GM23338 (cell line): ENCODE data around the gene CCDC6. TPM values are rescaled to one million over a fixed set of nuclear protein-coding genes. Genes with fewer than 3 reads are reported as not detected.

Source experiments
- ATAC-seq: fragments of 200-7000 bp; cut with Tn5 transposase; 3 replicates; pipeline ENCODE4 v1.9.1; 2020
- DNase-seq: peaks from one replicate; pipeline ENCODE4 v3.0.0-alpha.2; 2015; ENCODE audit warnings: low spot score
- H2AFZ ChIP-seq: fragments of 200-600 bp; sonication (generic); 2 replicates; pipeline ENCODE4 v1.8.0; 2016; ENCODE audit warnings: antibody characterized with exemption, mild to moderate bottlenecking, moderate library complexity
- H3F3A ChIP-seq: fragments of 200-600 bp; sonication (generic); replicated peaks from 2 replicates; pipeline ENCODE4 v1.8.0; 2017; ENCODE audit warnings: antibody characterized with exemption, mixed run types, low read depth
- H3K27ac ChIP-seq: fragments of 200-600 bp; sonication (generic); 2 replicates; pipeline ENCODE4 v1.6.1; 2016; ENCODE audit warnings: low read depth
- H3K27me3 ChIP-seq: fragments of 200-600 bp; sonication (generic); 2 replicates; pipeline ENCODE4 v1.8.0; 2016; ENCODE audit warnings: mild to moderate bottlenecking, mixed run types, moderate library complexity; ENCODE audit not compliant: insufficient read depth
- H3K36me3 ChIP-seq: fragments of 200-600 bp; sonication (generic); 2 replicates; pipeline ENCODE4 v1.8.0; 2016; ENCODE audit warnings: mild to moderate bottlenecking; ENCODE audit not compliant: insufficient read depth
- H3K4me1 ChIP-seq: fragments of 200-600 bp; sonication (generic); 2 replicates; pipeline ENCODE4 v1.8.0; 2016; ENCODE audit warnings: mild to moderate bottlenecking, moderate library complexity; ENCODE audit not compliant: insufficient read depth
- H3K4me2 ChIP-seq: fragments of 200-600 bp; sonication (generic); 2 replicates; pipeline ENCODE4 v1.7.1; 2017; ENCODE audit warnings: mixed run types
- H3K4me3 ChIP-seq: fragments of 200-600 bp; sonication (generic); 2 replicates; pipeline ENCODE4 v1.6.1; 2016; ENCODE audit warnings: mixed run types
- H3K79me2 ChIP-seq: fragments of 200-600 bp; sonication (generic); replicated peaks from 2 replicates; pipeline ENCODE4 v1.8.0; 2017; ENCODE audit warnings: mild to moderate bottlenecking; ENCODE audit not compliant: insufficient read depth
- H3K9me2 ChIP-seq: fragments of 200-600 bp; sonication (generic); 2 replicates; pipeline ENCODE4 v1.8.0; 2017; ENCODE audit not compliant: insufficient read depth
- H4K20me1 ChIP-seq: fragments of 200-600 bp; sonication (generic); replicated peaks from 2 replicates; pipeline ENCODE4 v1.8.0; 2017; ENCODE audit warnings: mild to moderate bottlenecking; ENCODE audit not compliant: insufficient read depth
- H3K27ac Mint-ChIP-seq: 2 replicates; pipeline ENCODE4 v1.8.0; 2020; ENCODE audit warnings: inconsistent platforms, mild to moderate bottlenecking, moderate library complexity, mixed read lengths
- H3K27me3 Mint-ChIP-seq: 3 replicates; pipeline ENCODE4 v1.8.0; 2022; ENCODE audit warnings: low read depth, mild to moderate bottlenecking, moderate library complexity, mixed read lengths, inconsistent platforms; ENCODE audit not compliant: insufficient read depth, poor library complexity
- H3K36me3 Mint-ChIP-seq: 3 replicates; pipeline ENCODE4 v1.8.0; 2021; ENCODE audit warnings: low read depth, mild to moderate bottlenecking, inconsistent platforms, moderate library complexity, mixed read lengths
- H3K4me1 Mint-ChIP-seq: 3 replicates; pipeline ENCODE4 v1.8.0; 2020; ENCODE audit warnings: mild to moderate bottlenecking, inconsistent platforms, mixed read lengths
- H3K4me3 Mint-ChIP-seq: 3 replicates; pipeline ENCODE4 v1.8.0; 2021; ENCODE audit warnings: moderate library complexity, mild to moderate bottlenecking, inconsistent platforms, mixed read lengths
- H3K9me3 Mint-ChIP-seq: 3 replicates; pipeline ENCODE4 v1.8.0; 2020; ENCODE audit warnings: moderate library complexity, mild to moderate bottlenecking, inconsistent platforms, mixed read lengths
- EZH2 ChIP-seq: fragments of 200-600 bp; sonication (generic); IDR thresholded peaks from one replicate; pipeline ENCODE4 v1.8.0; 2017; ENCODE audit warnings: antibody characterized with exemption, mild to moderate bottlenecking, low read depth; ENCODE audit not compliant: unreplicated experiment
- EZH2phosphoT487 ChIP-seq: fragments of 200-600 bp; sonication (generic); IDR thresholded peaks from one replicate; pipeline ENCODE4 v1.8.1; 2018; ENCODE audit warnings: antibody characterized with exemption; ENCODE audit not compliant: unreplicated experiment
- JUNB ChIP-seq: IDR thresholded peaks from one replicate; pipeline ENCODE4 v1.6.1; 2016; ENCODE audit warnings: antibody characterized with exemption; ENCODE audit not compliant: unreplicated experiment
- ZNF114 ChIP-seq: fragments of 250-450 bp; sonication (Bioruptor Pico); IDR thresholded peaks from 2 replicates; pipeline ENCODE4 v1.5.0; 2020; ENCODE audit warnings: mild to moderate bottlenecking, moderate library complexity
- ZNF331 ChIP-seq: fragments of 250-450 bp; sonication (Bioruptor Pico); IDR thresholded peaks from 2 replicates; pipeline ENCODE4 v1.5.0; 2020; ENCODE audit warnings: low read depth, mild to moderate bottlenecking, moderate library complexity
- polyA plus RNA-seq: library from polyadenylated mRNA; unstranded; fragments of >200 nt; fragmentation: Nextera tagmentation; extraction: Ambion mirVana; gene quantifications from 2 replicates; pipeline ENCODE4 v1.2.1, GENCODE V29; 2016
- total RNA-seq: library from RNA; depleted of rRNA; stranded (reverse); fragments of >200 nt; shearing (Covaris generic); gene quantifications from 2 replicates; pipeline ENCODE4 v1.2.3, GENCODE V29; 2014
- TF ChIP-seq, protein P1 (sequence below), 2 experiments: fragments of 200-600 bp in 1 of 2; sonication (generic) in 1 of 2; conservative IDR thresholded peaks; 2 replicates each; pipeline versions ENCODE4 v1.5.1 to v1.6.1; 2016 to 2017; ENCODE audit warnings: antibody characterized with exemption in 2 of 2, low read depth in 2 of 2, mild to moderate bottlenecking in 2 of 2, moderate library complexity in 1 of 2
- TF ChIP-seq, protein P2 (sequence below): IDR thresholded peaks from 2 replicates; pipeline ENCODE4 v1.6.1; 2016; ENCODE audit warnings: antibody characterized with exemption

CCDC6 gene
- total and polyA plus RNA-seq, 2 experiments from 2014 or later, result 32.5 to 66.9 TPM

DNA sequence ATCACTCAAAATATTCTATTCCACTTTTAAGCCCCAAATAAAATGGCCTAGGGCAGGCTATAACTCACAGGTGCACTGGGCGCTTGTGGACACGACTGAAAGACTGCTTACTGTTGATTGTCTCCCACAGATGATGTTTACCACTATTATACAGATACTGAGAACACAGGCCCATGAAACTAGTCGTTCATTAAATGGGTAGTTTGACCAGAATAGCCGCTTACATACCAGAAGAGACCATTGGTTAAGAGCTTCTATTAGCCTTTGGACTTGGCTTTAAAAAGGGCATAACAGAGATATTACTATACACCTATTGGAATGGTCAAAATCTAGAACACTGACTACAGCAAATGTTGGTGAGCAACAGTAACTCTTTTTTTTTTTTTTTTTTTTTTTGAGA is 4.3 kb downstream of the CCDC6 start:
- no peak for ATAC-seq
- Mint-ChIP-seq H3K4me1 (peaks cover 70% of the 10 kb centered on the region), H3K27ac (no peak overlapping the region), H3K9me3 (no peaks in the 10 kb centered on the region), H3K27me3 (peaks cover 5% of the 10 kb centered on the region), H3K4me3 (no peak overlapping the region), H3K36me3 (peaks cover 12% of the 10 kb centered on the region)
- Histone ChIP-seq H3K27me3 (no peaks in the 10 kb centered on the region), H2AFZ (no peak overlapping the region), H3K79me2 (peaks cover 90% of the 10 kb centered on the region), H3K4me2 (no peak overlapping the region), H3K4me1 (peaks cover 45% of the 10 kb centered on the region), H3K27ac (no peak overlapping the region), H3K4me3 (no peak overlapping the region), H4K20me1 (peaks cover 72% of the 10 kb centered on the region), H3K9me2 (no peaks in the 10 kb centered on the region), H3K36me3 (no peaks in the 10 kb centered on the region; the same call in 1 of the 2 replicates), H3F3A (no peaks in the 10 kb centered on the region)
- no peak for DNase-seq
- TF ChIP-seq, protein P1, sequence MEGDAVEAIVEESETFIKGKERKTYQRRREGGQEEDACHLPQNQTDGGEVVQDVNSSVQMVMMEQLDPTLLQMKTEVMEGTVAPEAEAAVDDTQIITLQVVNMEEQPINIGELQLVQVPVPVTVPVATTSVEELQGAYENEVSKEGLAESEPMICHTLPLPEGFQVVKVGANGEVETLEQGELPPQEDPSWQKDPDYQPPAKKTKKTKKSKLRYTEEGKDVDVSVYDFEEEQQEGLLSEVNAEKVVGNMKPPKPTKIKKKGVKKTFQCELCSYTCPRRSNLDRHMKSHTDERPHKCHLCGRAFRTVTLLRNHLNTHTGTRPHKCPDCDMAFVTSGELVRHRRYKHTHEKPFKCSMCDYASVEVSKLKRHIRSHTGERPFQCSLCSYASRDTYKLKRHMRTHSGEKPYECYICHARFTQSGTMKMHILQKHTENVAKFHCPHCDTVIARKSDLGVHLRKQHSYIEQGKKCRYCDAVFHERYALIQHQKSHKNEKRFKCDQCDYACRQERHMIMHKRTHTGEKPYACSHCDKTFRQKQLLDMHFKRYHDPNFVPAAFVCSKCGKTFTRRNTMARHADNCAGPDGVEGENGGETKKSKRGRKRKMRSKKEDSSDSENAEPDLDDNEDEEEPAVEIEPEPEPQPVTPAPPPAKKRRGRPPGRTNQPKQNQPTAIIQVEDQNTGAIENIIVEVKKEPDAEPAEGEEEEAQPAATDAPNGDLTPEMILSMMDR (conservative IDR thresholded peaks at IDR 0.05; ENCODE audit: low read depth in 2 of 2), result no peak
- TF ChIP-seq, protein P2, sequence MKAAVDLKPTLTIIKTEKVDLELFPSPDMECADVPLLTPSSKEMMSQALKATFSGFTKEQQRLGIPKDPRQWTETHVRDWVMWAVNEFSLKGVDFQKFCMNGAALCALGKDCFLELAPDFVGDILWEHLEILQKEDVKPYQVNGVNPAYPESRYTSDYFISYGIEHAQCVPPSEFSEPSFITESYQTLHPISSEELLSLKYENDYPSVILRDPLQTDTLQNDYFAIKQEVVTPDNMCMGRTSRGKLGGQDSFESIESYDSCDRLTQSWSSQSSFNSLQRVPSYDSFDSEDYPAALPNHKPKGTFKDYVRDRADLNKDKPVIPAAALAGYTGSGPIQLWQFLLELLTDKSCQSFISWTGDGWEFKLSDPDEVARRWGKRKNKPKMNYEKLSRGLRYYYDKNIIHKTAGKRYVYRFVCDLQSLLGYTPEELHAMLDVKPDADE, result no peak
- TF ChIP-seq ZNF331 (CRISPR knock-in tag), result no peak
- no peak for TF ChIP-seq EZH2phosphoT487
- no peak for TF ChIP-seq JUNB

DNA sequence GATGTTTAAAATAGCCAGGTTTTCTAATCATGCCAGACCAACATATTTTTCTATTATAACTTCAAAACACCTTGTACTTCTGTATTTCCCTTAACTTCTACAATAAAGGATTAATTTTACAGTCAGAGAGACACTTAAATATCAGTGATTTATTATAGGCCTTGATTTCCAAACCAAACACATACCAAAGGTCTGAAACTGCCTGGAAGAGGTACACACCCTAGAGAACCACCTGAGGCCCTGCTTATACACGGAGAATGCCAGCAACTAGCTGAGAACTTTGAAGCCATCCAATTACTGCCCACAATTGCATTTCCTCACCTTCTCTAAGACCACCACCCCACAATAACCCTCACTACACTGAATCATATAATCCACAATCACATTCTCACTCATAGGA is 4.9 kb downstream of the CCDC6 start:
- Histone ChIP-seq H3K79me2 (peaks cover 96% of the 10 kb centered on the region), H3K4me3 (no peak overlapping the region), H4K20me1 (peaks cover 77% of the 10 kb centered on the region), H3K4me2 (no peak overlapping the region), H3K4me1 (peaks cover 45% of the 10 kb centered on the region), H3K27ac (no peak overlapping the region), H2AFZ (no peak overlapping the region), H3F3A (no peaks in the 10 kb centered on the region), H3K9me2 (no peaks in the 10 kb centered on the region), H3K36me3 (no peaks in the 10 kb centered on the region; the same call in 1 of the 2 replicates), H3K27me3 (no peaks in the 10 kb centered on the region)
- Mint-ChIP-seq H3K27me3 (peaks cover 5% of the 10 kb centered on the region), H3K9me3 (no peaks in the 10 kb centered on the region), H3K36me3 (peaks cover 12% of the 10 kb centered on the region), H3K4me3 (no peak overlapping the region), H3K27ac (no peak overlapping the region), H3K4me1 (peaks cover 69% of the 10 kb centered on the region)
- no peak for TF ChIP-seq ZNF114
- no peak for TF ChIP-seq EZH2
- ATAC-seq (no peak), DNase-seq (no peak)
